ENCODE data around the gene SMYD3.

GRCh38 chr1:246435421-246436041 lies 71.5 kb downstream of the SMYD3 start:
- no peak for TF ChIP-seq HDGF (IDR thresholded peaks at IDR 0.05; ENCODE audit: borderline replicate concordance)
- TF ChIP-seq NFRKB (IDR thresholded peaks at IDR 0.05): no peak
- TF ChIP-seq ZNF384 (IDR thresholded peaks at IDR 0.05): no peak
- TF ChIP-seq SP1 (IDR thresholded peaks at IDR 0.05): no peak
- TF ChIP-seq PKNOX1 (IDR thresholded peaks at IDR 0.05): no peak
- TF ChIP-seq SUZ12 (IDR thresholded peaks at IDR 0.05): no peak
- TF ChIP-seq FOXK2 (IDR thresholded peaks at IDR 0.05): no peak
- TF ChIP-seq LEF1 (IDR thresholded peaks at IDR 0.05; ENCODE audit: borderline replicate concordance): no peak
- TF ChIP-seq TARDBP (IDR thresholded peaks at IDR 0.05): no peak
- TF ChIP-seq ARNT (IDR thresholded peaks at IDR 0.05): no peak

Measured in HEK293T (cell line).